Measurements from ENCODE around the gene KLHL29.

- TF ChIP-seq REST (IDR thresholded peaks at IDR 0.05; ENCODE audit: insufficient read depth in 1 of 2, low read depth in 2 of 2, low read length in 2 of 2) (no peak), POLR2AphosphoS5 (IDR thresholded peaks at IDR 0.05; ENCODE audit: low read depth, low read length) (no peak), TAF1 (IDR thresholded peaks at IDR 0.05; ENCODE audit: borderline replicate concordance, insufficient read depth, low read length) (no peak), FOXP2 (optimal IDR thresholded peaks at IDR 0.05; ENCODE audit: borderline replicate concordance, extremely low read depth, extremely low read length, insufficient read depth) (no peak)
Measured at GRCh38 chr2:23619941-23620340, 235.0 kb downstream of the KLHL29 start.
